ENCODE data around the gene ZNF385B.
"Not testable (repeated sequence)": the region's sequence is repeated elsewhere in the genome, so short reads cannot be mapped to it uniquely, and the experiment has no call there.

Gene ZNF385B

DNA sequence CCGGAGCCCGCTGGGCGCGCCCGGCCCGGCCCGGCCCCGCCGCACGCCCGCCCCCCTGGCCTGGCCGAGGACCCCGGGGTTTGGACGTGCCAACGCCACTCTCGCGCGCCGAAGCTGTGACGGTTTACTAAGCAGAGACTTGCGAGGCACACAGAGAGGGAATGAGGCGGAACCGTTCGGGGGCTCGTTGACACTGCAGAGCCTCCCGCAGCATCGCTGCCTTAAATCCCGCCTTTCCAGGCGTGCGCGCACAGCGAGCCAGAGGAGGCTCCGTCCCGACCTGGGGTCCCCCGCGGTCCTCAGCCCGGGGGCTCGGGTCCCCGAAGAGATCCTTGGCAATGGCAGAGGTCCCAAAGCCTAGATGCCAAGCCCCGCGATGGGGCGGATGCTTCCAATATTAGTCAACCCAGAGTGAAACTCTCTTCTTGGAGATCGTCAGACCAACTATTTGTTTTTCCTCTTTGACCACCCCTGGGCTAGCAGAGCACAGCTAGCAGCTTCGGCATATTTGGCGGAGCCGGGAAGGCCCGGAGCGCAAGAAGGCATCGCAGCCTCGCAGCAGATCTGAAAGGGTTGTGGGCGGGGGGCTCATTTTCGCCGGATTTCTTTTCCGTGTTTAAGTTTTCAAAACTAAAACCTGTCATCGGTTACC, at the start of gene ZNF385B:
TSS of gene ZNF385B (minus strand) at position 197 of the 652 bp plus-strand sequence.
- DNase-seq = no peak

DNA sequence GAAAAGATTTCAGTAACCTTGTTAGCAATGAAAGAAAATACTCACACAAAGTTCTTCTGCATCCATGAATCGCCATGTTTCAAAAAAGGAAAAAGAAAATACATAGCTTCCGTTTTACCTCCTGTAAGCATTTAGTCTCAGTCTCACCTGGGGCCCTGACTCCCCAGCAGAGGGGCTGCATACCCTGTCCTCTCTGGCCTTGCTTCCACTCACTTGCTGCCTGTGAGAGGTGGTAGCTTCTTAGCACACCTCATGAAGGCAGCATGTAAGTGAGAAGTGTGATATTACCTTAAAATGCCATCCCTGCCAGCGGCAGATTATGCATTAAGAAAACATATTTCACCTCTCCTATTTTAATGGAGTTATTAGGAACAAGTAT, 49.3 kb upstream of the ZNF385B start:
- no peak for DNase-seq

DNA sequence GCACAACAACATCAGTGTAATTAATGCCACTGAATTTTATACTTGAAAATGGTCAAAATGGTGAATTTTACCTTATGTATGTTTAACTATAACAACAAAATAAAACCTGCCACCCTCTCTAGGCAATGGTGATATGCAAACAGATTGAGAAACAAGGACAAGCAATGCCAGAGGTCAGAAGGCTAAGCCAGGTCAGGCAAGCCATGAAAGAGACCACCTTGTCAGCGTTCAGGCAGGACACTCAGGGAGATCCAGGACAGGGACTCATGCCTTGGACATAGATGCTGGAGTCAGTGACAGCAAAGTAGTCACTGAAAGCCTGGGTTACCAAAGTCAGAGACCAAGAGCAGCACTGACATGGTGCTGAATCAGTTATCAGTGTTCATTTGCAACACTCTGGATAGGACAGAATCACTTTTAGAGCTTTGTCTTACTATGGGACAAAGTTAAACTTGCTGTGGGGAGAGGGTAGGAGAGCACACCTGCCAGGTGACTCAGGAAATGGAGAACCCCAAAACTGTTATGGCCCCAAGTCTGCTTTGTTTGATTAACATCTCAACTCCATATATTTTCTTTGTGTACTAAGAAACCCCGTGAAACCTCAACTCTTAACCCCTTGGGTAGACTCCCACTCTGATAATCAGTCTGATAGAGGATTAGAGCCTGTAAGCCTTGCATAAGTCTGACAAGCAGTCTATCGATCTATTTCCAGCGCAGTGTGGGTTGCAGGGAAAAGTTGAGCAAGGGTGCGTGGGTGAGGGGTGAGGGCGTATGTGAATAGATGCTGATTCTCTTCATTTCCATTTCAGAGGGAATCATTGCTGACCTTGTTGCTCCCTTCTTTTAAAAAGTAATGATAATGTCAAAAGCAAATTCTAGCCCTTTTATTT, 48.7 kb upstream of the ZNF385B start:
- DNase-seq = no peak

DNA sequence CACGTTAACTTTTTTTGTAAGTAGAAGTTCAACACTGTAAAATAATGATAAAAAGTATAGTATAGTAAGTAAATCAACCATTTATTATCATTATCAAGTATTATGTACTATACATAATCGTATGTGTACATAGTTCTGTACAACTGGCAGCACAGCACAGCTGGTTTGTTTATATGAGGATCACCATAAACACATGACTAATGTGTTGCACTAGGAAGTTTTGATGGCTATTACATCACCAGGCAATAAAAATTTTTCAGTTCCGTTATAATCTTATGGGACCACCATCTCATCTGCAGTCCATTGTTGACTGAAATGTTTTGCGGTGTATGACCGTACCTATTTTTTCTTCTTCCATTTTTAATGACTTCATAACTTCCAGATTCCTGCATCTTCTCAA, 39.2 kb upstream of the ZNF385B start:
- no peak for DNase-seq

DNA sequence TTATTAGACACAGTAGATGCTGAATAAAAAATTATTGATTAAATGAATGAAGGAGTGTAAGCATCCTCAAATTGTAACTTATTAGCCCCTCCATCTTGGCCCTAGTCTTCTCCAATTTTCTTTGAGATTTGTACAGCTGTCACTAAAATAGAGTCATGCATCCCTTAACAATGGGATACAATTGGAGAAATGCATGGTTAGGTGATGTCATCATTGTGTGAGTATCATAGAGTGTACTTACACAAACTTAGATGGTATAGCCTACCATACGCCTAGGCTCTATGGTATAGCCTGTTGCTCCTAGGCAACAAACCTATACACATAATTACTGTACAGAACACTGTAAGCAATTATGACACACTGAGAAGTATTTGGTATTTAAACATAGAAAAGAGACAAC, 38.3 kb upstream of the ZNF385B start:
- DNase-seq = no peak

GRCh38 chr2:179898873-179899272, 37.5 kb upstream of the ZNF385B start:
- DNase-seq = no peak

GRCh38 chr2:179893616-179894015, 32.2 kb upstream of the ZNF385B start:
- no peak for DNase-seq

DNA sequence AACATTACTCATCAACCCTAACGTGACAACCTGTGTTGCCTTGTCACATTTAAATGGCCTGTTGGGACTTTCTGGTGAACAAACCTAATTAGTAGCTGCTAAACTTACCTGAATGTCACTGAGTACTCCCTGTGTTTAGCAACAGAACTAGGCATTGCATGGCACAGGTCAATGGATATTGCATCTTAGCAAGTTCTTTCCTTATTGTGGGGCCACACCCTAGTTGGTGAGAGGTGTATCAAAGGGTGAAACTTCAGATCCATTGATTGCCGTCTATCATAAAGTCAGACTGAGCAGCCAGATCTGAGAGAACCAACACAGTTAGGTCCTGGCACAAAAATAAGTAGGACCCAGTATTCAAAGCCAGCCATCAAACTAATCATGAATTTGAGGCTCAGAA, 29.8 kb upstream of the ZNF385B start:
- DNase-seq = no peak

- DNase-seq = no peak
These were observed 29.3 kb upstream of the ZNF385B start for GRCh38 chr2:179890666-179891065.

- DNase-seq = not testable (repeated sequence)
These were observed 27.2 kb upstream of the ZNF385B start for GRCh38 chr2:179888642-179889041.

GRCh38 chr2:179884193-179884592, 22.8 kb upstream of the ZNF385B start:
- no peak for DNase-seq

GRCh38 chr2:179882851-179883806, 21.7 kb upstream of the ZNF385B start:
- DNase-seq = no peak

GRCh38 chr2:179877601-179878364, 16.4 kb upstream of the ZNF385B start:
- no peak for DNase-seq

- DNase-seq = no peak
These were observed 14.9 kb upstream of the ZNF385B start for GRCh38 chr2:179876266-179876665.

- no peak for DNase-seq
These were observed 14.5 kb upstream of the ZNF385B start for GRCh38 chr2:179875864-179876263.

GRCh38 chr2:179862898-179863458, 1.6 kb upstream of the ZNF385B start:
- DNase-seq = no peak

- DNase-seq = no peak
These were observed 391 bp downstream of the ZNF385B start for GRCh38 chr2:179861027-179861415.

- no peak for DNase-seq
These were observed 971 bp downstream of the ZNF385B start for GRCh38 chr2:179860255-179861026.

GRCh38 chr2:179859523-179859922, 1.9 kb downstream of the ZNF385B start:
- DNase-seq = no peak

GRCh38 chr2:179857236-179857635, 4.2 kb downstream of the ZNF385B start:
- no peak for DNase-seq

- DNase-seq = no peak
These were observed 5.2 kb downstream of the ZNF385B start for GRCh38 chr2:179856205-179856604.
